Activated CD8-positive, alpha-beta memory T cell treated with anti-CD3 and anti-CD28 coated beads, Interleukin-2, amount 50 U/mL, for 24 hours (primary cell): Measurements from ENCODE around the gene DMD.
"Not testable (repeated sequence)": the region's sequence is repeated elsewhere in the genome, so short reads cannot be mapped to it uniquely, and the experiment has no call there.

Experiments
- DNase-seq: peaks from one replicate; pipeline ENCODE4 v3.0.0-alpha.2; 2020; ENCODE audit errors: extremely low read depth

The DMD gene

GRCh38 chrX:32852203-32852602 is 359.1 kb downstream of the DMD start:
- no peak for DNase-seq

- DNase-seq, result no peak
Observed at GRCh38 chrX:32851556-32851955, 359.8 kb downstream of the DMD start.

- no peak for DNase-seq
Observed at GRCh38 chrX:32847921-32848320, 363.4 kb downstream of the DMD start.

GRCh38 chrX:32842053-32842452 is 369.3 kb downstream of the DMD start:
- no peak for DNase-seq

- no peak for DNase-seq
Observed at GRCh38 chrX:32839781-32840180, 371.6 kb downstream of the DMD start.

- DNase-seq, result no peak
Observed at GRCh38 chrX:32825009-32825408, 386.3 kb downstream of the DMD start.

GRCh38 chrX:32804034-32804433 is 407.3 kb downstream of the DMD start:
- DNase-seq, result no peak

- DNase-seq, result no peak
Observed at GRCh38 chrX:32798990-32799389, 412.4 kb downstream of the DMD start.

- DNase-seq, result no peak
Observed at GRCh38 chrX:32788936-32789335, 422.4 kb downstream of the DMD start.

GRCh38 chrX:32780109-32780508 is 431.2 kb downstream of the DMD start:
- DNase-seq, result no peak

- no peak for DNase-seq
Observed at GRCh38 chrX:32778965-32779364, 432.4 kb downstream of the DMD start.

GRCh38 chrX:32774966-32775365 is 436.4 kb downstream of the DMD start:
- DNase-seq, result no peak

GRCh38 chrX:32749070-32749469 is 462.3 kb downstream of the DMD start:
- no peak for DNase-seq

- no peak for DNase-seq
Observed at GRCh38 chrX:32745323-32745722, 466.0 kb downstream of the DMD start.

GRCh38 chrX:32744921-32745320 is 466.4 kb downstream of the DMD start:
- no peak for DNase-seq

GRCh38 chrX:32741910-32742309 is 469.4 kb downstream of the DMD start:
- DNase-seq, result no peak

GRCh38 chrX:32708542-32708941 is 502.8 kb downstream of the DMD start:
- no peak for DNase-seq

GRCh38 chrX:32705385-32705784 is 506.0 kb downstream of the DMD start:
- not testable (repeated sequence) for DNase-seq

GRCh38 chrX:32687379-32687778 is 524.0 kb downstream of the DMD start:
- no peak for DNase-seq

- no peak for DNase-seq
Observed at GRCh38 chrX:32678487-32678886, 532.9 kb downstream of the DMD start.

- DNase-seq, result no peak
Observed at GRCh38 chrX:32673193-32673592, 538.2 kb downstream of the DMD start.

GRCh38 chrX:32662516-32662915 is 548.8 kb downstream of the DMD start:
- DNase-seq, result no peak

- no peak for DNase-seq
Observed at GRCh38 chrX:32644476-32645245, 566.7 kb downstream of the DMD start.

- no peak for DNase-seq
Observed at GRCh38 chrX:32642283-32642682, 569.1 kb downstream of the DMD start.
